ENCODE results near the gene FARS2. TPM values are rescaled to one million over a fixed set of nuclear protein-coding genes. Genes with fewer than 3 reads are reported as not detected.

FARS2 gene
- total and polyA plus RNA-seq, 2 of the 13 experiments (the other 11 are each of a cell fraction or from before 2014, with no cell fraction given): 15.4 to 26.0 TPM

- TF ChIP-seq TFE3 (CRISPR knock-in tag; IDR thresholded peaks at IDR 0.05): no peak
- no peak for TF ChIP-seq ZNF782 (CRISPR knock-in tag; IDR thresholded peaks at IDR 0.05; ENCODE audit: borderline replicate concordance)
- TF ChIP-seq, protein P1, sequence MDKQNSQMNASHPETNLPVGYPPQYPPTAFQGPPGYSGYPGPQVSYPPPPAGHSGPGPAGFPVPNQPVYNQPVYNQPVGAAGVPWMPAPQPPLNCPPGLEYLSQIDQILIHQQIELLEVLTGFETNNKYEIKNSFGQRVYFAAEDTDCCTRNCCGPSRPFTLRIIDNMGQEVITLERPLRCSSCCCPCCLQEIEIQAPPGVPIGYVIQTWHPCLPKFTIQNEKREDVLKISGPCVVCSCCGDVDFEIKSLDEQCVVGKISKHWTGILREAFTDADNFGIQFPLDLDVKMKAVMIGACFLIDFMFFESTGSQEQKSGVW (CRISPR knock-in tag; IDR thresholded peaks at IDR 0.05; ENCODE audit: borderline replicate concordance): no peak
- TF ChIP-seq, protein P2, sequence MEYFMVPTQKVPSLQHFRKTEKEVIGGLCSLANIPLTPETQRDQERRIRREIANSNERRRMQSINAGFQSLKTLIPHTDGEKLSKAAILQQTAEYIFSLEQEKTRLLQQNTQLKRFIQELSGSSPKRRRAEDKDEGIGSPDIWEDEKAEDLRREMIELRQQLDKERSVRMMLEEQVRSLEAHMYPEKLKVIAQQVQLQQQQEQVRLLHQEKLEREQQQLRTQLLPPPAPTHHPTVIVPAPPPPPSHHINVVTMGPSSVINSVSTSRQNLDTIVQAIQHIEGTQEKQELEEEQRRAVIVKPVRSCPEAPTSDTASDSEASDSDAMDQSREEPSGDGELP (IDR thresholded peaks at IDR 0.05; ENCODE audit: borderline replicate concordance, low read depth): no peak
- no peak for TF ChIP-seq EZH2 (conservative IDR thresholded peaks at IDR 0.05; ENCODE audit: low read depth, low read length)
Observed at GRCh38 chr6:5653801-5654200, 392.5 kb downstream of the FARS2 start (continued).

- Histone ChIP-seq H3K4me1 (ENCODE audit: insufficient read depth, low read length) (no peaks in the 10 kb centered on the region), H4K20me1 (ENCODE audit: insufficient read depth, low read length) (no peaks in the 10 kb centered on the region), H3K4me3 (replicated peaks in 1 of 3; ENCODE audit: insufficient read depth in 1 of 3, low read depth in 2 of 3, low read length in 3 of 3) (no peak overlapping the region), H3K79me2 (ENCODE audit: insufficient read depth, low read length) (no peaks in the 10 kb centered on the region), H3K4me2 (ENCODE audit: low read depth, low read length) (no peak overlapping the region), H3K36me3 (replicated peaks in 1 of 2; ENCODE audit: control insufficient read depth in 1 of 2, insufficient read depth in 2 of 2, low read length in 2 of 2) (no peaks in the 10 kb centered on the region), H3K27me3 (ENCODE audit: control insufficient read depth in 1 of 2, insufficient read depth in 2 of 2, low read length in 2 of 2) (no peaks in the 10 kb centered on the region), H3K27ac (ENCODE audit: extremely low read length, insufficient read depth, low read length) (no peak overlapping the region), H3K9ac (ENCODE audit: insufficient read depth, low read depth, low read length) (no peak overlapping the region), H3K9me3 (ENCODE audit: low read length) (no peaks in the 10 kb centered on the region), H2AFZ (ENCODE audit: low read length) (no peak overlapping the region)
- TF ChIP-seq ZNF557 (CRISPR knock-in tag; IDR thresholded peaks at IDR 0.05) (no peak), NCOR1 (IDR thresholded peaks at IDR 0.05; ENCODE audit: borderline replicate concordance, low read length) (no peak), ZNF224 (CRISPR knock-in tag; IDR thresholded peaks at IDR 0.05) (no peak), PLRG1 (conservative IDR thresholded peaks at IDR 0.05) (no peak), ZNF414 (CRISPR knock-in tag; IDR thresholded peaks at IDR 0.05) (no peak), TOPORS (CRISPR knock-in tag; IDR thresholded peaks at IDR 0.05) (no peak), ZNF367 (CRISPR knock-in tag; IDR thresholded peaks at IDR 0.05; ENCODE audit: borderline replicate concordance) (no peak), ZSCAN29 (CRISPR knock-in tag; conservative IDR thresholded peaks at IDR 0.05) (no peak), SETDB1 (CRISPR knock-in tag; IDR thresholded peaks at IDR 0.05; ENCODE audit: borderline replicate concordance) (no peak), ZIK1 (CRISPR knock-in tag; IDR thresholded peaks at IDR 0.05; ENCODE audit: borderline replicate concordance, low read depth) (no peak), EP300 (IDR thresholded peaks at IDR 0.05; ENCODE audit: low read depth in 2 of 2, low read length in 2 of 2) (no peak), EP300 (CRISPR knock-in tag; IDR thresholded peaks at IDR 0.05; ENCODE audit: borderline replicate concordance) (no peak), ZBTB8A (CRISPR knock-in tag; IDR thresholded peaks at IDR 0.05; ENCODE audit: borderline replicate concordance, low read depth) (no peak)
- TF ChIP-seq, protein P3, sequence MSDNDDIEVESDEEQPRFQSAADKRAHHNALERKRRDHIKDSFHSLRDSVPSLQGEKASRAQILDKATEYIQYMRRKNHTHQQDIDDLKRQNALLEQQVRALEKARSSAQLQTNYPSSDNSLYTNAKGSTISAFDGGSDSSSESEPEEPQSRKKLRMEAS (IDR thresholded peaks at IDR 0.05): no peak
- no TSS peak for BruUV-seq (replicated peaks)
- no peak for DNase-seq (ENCODE audit: low spot score)
- CTCF ChIA-PET (ENCODE audit: low intra/inter-chr PET ratio, low total read pairs): no interaction called here
- FAIRE-seq: no peak
- intact Hi-C loops (cut with micrococcal nuclease; ENCODE audit: unreplicated experiment): no loop called here
- no peak for ATAC-seq
- 94% methylated on average over 3 of the region's 3 CpGs for WGBS (ENCODE audit: low lambda C conversion rate)
- in situ Hi-C loops (cut with HindIII; ENCODE audit: extremely low pct_ligation_motif_present, low pct_unique_long_range_greater_than_20kb): no loop called here
- POLR2A ChIA-PET: no interaction called here
Observed at GRCh38 chr6:5656226-5656625, 394.9 kb downstream of the FARS2 start.

All from HepG2 (cell line).